IPS-20b (cell line): ENCODE data around the gene SDK1.

Source experiments
- H3K27ac ChIP-seq: one replicate; pipeline ENCODE4 v1.5.1; 2013; ENCODE audit warnings: low read length
- H3K27me3 ChIP-seq: 2 replicates; pipeline ENCODE4 v1.6.1; 2013; ENCODE audit warnings: mild to moderate bottlenecking, low read length, inconsistent platforms; ENCODE audit not compliant: insufficient read depth
- H3K36me3 ChIP-seq: 2 replicates; pipeline ENCODE4 v1.6.1; 2013; ENCODE audit warnings: low read depth, mild to moderate bottlenecking, inconsistent platforms, low read length, moderate library complexity; ENCODE audit not compliant: insufficient read depth
- H3K4me1 ChIP-seq: 2 replicates; pipeline ENCODE4 v1.6.1; 2013; ENCODE audit warnings: mild to moderate bottlenecking, control low read depth, inconsistent platforms, low read length, moderate library complexity; ENCODE audit not compliant: insufficient read depth
- H3K4me3 ChIP-seq: 2 replicates; pipeline ENCODE4 v1.5.1; 2013; ENCODE audit warnings: mild to moderate bottlenecking, low read length, inconsistent platforms
- H3K9ac ChIP-seq: 2 replicates; pipeline ENCODE4 v1.6.1; 2013; ENCODE audit warnings: low read depth, mild to moderate bottlenecking, inconsistent platforms, low read length, moderate library complexity
- H3K9me3 ChIP-seq: 2 replicates; pipeline ENCODE4 v1.6.1; 2013; ENCODE audit warnings: mild to moderate bottlenecking, low read depth, low read length, inconsistent platforms; ENCODE audit not compliant: insufficient read depth

The SDK1 gene

GRCh38 chr7:3517344-3517743, 216.3 kb downstream of the SDK1 start:
- Histone ChIP-seq H3K9me3 (no peaks in the 10 kb centered on the region), H3K27ac (no peak overlapping the region), H3K4me1 (no peaks in the 10 kb centered on the region), H3K4me3 (no peak overlapping the region), H3K9ac (no peak overlapping the region), H3K27me3 (no peaks in the 10 kb centered on the region), H3K36me3 (no peaks in the 10 kb centered on the region)

GRCh38 chr7:3518546-3518945, 217.5 kb downstream of the SDK1 start:
- no peak overlapping the region for H3K9ac ChIP-seq
- H3K4me1 ChIP-seq = no peaks in the 10 kb centered on the region
- no peaks in the 10 kb centered on the region for H3K27me3 ChIP-seq
- H3K9me3 ChIP-seq = no peaks in the 10 kb centered on the region
- no peaks in the 10 kb centered on the region for H3K36me3 ChIP-seq
- no peak overlapping the region for H3K27ac ChIP-seq
- no peak overlapping the region for H3K4me3 ChIP-seq

DNA sequence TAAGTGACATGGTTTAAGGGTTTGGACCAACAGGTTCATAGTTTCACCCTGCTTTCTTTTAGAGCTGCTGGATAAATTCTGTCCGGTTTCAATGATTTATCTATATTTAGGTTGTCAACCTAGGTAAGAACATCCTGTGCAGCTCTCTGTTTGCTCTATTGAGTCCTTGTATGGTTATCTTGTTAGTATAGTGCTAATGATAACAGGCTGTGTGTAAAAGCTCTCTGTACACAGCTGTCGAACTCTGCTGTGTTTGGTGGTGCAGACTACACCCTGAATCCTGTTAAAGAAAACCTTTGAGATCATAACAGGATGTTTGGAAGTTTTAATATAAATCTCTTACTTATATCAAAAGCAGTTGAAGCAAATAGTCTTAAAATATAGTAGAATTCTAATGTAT, 219.2 kb downstream of the SDK1 start:
- no peak overlapping the region for H3K9ac ChIP-seq
- H3K36me3 ChIP-seq = no peaks in the 10 kb centered on the region
- no peak overlapping the region for H3K27ac ChIP-seq
- H3K4me1 ChIP-seq = no peaks in the 10 kb centered on the region
- H3K9me3 ChIP-seq = no peaks in the 10 kb centered on the region
- H3K4me3 ChIP-seq = no peak overlapping the region
- H3K27me3 ChIP-seq = no peaks in the 10 kb centered on the region

DNA sequence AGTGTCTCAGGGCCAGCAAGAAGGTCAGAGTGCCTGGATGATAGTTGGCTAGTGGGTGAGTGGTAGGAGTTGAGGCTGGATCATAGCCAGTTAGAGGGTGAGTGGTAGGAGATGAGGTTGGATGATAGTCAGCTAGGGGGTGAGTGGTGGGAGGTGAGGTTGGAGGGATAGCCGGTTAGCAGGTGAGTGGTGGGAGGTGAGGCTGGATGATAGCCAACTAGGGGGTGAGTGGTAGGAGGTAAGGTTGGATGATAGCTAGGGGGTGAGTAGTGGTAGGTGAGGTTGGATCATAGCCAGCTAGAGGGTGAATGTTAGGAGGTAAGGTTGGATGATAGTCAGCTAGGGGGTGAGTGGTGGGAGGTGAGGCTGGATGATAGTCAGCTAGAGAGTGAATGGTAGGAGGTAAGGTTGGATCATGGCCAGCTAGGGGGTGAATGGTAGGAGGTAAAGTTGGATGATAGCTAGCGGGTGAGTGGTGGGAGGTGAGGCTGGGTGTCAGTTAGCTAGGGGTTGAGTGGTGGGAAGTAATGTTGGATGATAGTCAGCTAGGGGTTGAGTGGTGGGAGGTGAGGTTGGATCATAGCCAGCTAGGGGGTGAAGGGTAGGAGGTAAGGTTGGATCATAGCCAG, 226.6 kb downstream of the SDK1 start:
- no peaks in the 10 kb centered on the region for H3K27me3 ChIP-seq
- H3K9ac ChIP-seq = no peak overlapping the region
- no peaks in the 10 kb centered on the region for H3K9me3 ChIP-seq
- H3K27ac ChIP-seq = no peak overlapping the region
- no peak overlapping the region for H3K4me3 ChIP-seq
- no peaks in the 10 kb centered on the region for H3K36me3 ChIP-seq
- H3K4me1 ChIP-seq = no peaks in the 10 kb centered on the region

GRCh38 chr7:3533040-3533439, 232.0 kb downstream of the SDK1 start:
- H3K9me3 ChIP-seq = no peaks in the 10 kb centered on the region
- no peaks in the 10 kb centered on the region for H3K4me1 ChIP-seq
- no peak overlapping the region for H3K27ac ChIP-seq
- no peaks in the 10 kb centered on the region for H3K27me3 ChIP-seq
- no peak overlapping the region for H3K9ac ChIP-seq
- H3K36me3 ChIP-seq = no peaks in the 10 kb centered on the region
- H3K4me3 ChIP-seq = no peak overlapping the region

DNA sequence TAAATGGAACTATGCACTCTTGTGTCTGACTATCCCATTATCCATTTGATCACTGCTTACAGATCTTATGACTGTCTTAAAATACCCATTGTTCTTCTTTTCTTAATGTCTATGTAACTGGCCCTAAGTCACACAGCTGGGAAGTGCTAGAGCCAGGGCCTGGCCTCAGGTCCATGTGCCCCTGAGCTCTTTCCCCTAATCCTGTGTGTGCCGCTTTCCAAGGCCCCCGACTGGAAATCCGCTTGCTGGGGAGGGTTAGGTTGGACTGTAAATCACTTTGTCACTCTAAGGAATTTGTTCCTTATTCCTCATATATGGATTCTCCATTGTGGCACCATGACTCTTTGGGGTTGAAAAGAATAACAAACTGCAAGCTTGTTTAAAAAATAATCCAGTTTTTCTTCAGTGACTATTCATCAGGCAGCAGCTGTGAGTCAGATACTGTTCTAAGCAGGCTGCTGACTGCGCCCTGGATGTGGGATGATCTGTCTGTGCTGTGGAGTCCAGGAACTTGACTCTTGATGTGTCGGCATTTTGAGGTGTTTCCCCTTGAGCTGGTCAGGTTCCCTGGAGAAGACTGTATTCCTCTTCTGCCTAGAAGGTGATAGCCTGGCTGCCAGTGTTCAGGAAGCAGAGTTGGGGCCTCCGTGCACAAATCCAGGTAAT, 236.3 kb downstream of the SDK1 start:
- H3K4me3 ChIP-seq = no peak overlapping the region

DNA sequence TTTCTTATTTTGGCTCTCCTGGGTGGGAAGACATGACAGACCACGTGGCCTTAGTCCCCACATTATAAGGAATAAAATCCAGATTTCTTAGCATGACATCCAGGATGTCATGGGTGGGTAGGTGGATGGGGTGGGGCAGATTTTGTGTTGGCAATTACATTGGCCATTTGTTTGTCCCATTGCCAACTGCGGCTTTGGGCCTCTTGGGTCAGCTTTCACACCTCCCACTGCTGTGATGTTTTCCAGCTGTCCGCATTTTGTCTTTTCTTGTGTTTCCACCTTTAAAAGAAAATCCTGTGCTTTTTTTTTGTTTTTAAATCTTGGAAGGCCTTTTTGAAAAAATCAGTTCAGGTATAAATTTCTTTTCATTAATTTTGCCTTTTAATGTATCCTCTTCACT, 237.0 kb downstream of the SDK1 start:
- Histone ChIP-seq H3K36me3 (no peaks in the 10 kb centered on the region), H3K27me3 (no peaks in the 10 kb centered on the region), H3K27ac (no peak overlapping the region), H3K9ac (no peak overlapping the region), H3K4me1 (no peaks in the 10 kb centered on the region; the same call in 1 of the 2 replicates), H3K4me3 (no peak overlapping the region), H3K9me3 (no peaks in the 10 kb centered on the region)

More for the DNA sequence above, 236.3 kb downstream of the SDK1 start:
- H3K9ac ChIP-seq = no peak overlapping the region
- H3K9me3 ChIP-seq = no peaks in the 10 kb centered on the region
- no peaks in the 10 kb centered on the region; the same call in 1 of the 2 replicates for H3K4me1 ChIP-seq
- no peak overlapping the region for H3K27ac ChIP-seq
- H3K36me3 ChIP-seq = no peaks in the 10 kb centered on the region
- H3K27me3 ChIP-seq = no peaks in the 10 kb centered on the region

DNA sequence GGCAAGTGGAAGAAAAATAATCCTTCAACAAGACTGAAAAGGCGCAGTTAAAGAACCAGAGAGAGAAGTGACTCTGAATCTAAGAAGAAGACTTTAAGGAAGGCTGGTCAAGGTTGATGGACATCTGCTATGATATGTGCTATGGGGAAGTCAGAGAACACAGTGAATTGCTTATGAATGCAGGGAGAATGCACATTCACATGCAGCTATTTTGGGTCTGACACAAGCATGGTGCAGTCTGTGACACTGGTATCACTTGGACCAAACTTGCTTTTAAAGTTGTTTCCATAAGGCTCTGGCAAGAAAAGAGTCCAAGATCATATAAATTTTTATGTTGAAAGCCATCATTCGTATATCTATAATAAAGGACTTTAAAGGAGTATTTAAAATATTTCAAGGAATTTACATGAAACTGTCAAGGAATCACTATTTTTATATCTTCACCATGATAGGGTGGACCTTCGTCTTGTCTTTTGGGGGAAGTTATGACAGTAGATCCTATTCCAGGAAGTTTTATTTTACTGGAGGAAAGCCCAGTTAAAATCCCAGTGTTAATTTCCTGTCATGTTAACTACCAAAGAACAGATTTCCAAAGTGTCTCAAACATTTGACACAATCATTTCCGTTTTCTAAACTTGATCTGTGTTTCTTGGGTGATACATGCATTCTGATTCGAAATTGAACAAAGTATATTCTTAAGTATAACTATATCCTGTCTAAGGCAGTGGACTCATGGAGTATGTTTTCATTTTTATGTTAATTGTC, 239.6 kb downstream of the SDK1 start:
- Histone ChIP-seq H3K9ac (no peak overlapping the region), H3K27me3 (no peaks in the 10 kb centered on the region), H3K4me1 (no peaks in the 10 kb centered on the region; the same call in 1 of the 2 replicates), H3K36me3 (no peaks in the 10 kb centered on the region), H3K9me3 (no peaks in the 10 kb centered on the region), H3K4me3 (no peak overlapping the region), H3K27ac (no peak overlapping the region)

DNA sequence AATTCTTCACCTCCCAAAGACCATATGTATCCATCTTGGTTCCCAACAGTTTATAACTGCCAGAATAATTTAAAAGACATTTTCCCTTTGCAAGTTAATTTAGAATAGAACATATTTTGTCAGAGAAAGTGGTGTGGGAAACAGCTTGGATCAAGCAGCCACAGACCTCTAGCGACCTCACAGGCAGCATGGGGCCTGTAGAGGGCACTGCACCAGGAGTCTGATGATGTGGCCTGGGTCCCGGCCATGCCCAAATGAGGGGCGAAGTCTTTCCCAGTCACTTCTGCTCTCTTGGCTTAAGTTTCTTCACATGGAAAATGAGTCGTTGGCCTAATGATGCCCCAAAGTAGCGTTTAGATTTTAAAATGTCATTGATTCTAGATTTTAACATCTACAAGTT, 243.2 kb downstream of the SDK1 start:
- Histone ChIP-seq H3K36me3 (no peaks in the 10 kb centered on the region), H3K9ac (no peak overlapping the region), H3K4me1 (peaks cover 18% of the 10 kb centered on the region), H3K27ac (no peak overlapping the region), H3K4me3 (no peak overlapping the region), H3K27me3 (no peaks in the 10 kb centered on the region), H3K9me3 (no peaks in the 10 kb centered on the region)

- Histone ChIP-seq H3K27ac (no peak overlapping the region), H3K36me3 (no peaks in the 10 kb centered on the region), H3K4me3 (peak overlapping the region; percentile 37; the same call in 1 of the 2 replicates), H3K4me1 (peaks cover 34% of the 10 kb centered on the region), H3K9ac (no peak overlapping the region; the same call in 1 of the 2 replicates), H3K27me3 (no peaks in the 10 kb centered on the region), H3K9me3 (no peaks in the 10 kb centered on the region)
Measured at GRCh38 chr7:3548815-3549214, 247.8 kb downstream of the SDK1 start.

GRCh38 chr7:3549601-3550000, 248.5 kb downstream of the SDK1 start:
- H3K9ac ChIP-seq = peak overlapping the region; percentile 13; the same call in 1 of the 2 replicates

GRCh38 chr7:3551536-3551935, 250.5 kb downstream of the SDK1 start:
- Histone ChIP-seq H3K36me3 (no peaks in the 10 kb centered on the region), H3K9me3 (0 out of 2 replicates have a peak, but pooled peaks cover 3% of the 10 kb centered on the region), H3K4me1 (peaks cover 34% of the 10 kb centered on the region), H3K9ac (no peak overlapping the region), H3K27ac (no peak overlapping the region), H3K4me3 (no peak overlapping the region), H3K27me3 (no peaks in the 10 kb centered on the region)

More at GRCh38 chr7:3549601-3550000, 248.5 kb downstream of the SDK1 start:
- H3K4me3 ChIP-seq = no peak overlapping the region
- H3K36me3 ChIP-seq = no peaks in the 10 kb centered on the region
- H3K4me1 ChIP-seq = peaks cover 34% of the 10 kb centered on the region
- H3K27ac ChIP-seq = no peak overlapping the region
- H3K9me3 ChIP-seq = no peaks in the 10 kb centered on the region
- no peaks in the 10 kb centered on the region for H3K27me3 ChIP-seq
